ENCODE measurements around the gene HMBS.

DNA sequence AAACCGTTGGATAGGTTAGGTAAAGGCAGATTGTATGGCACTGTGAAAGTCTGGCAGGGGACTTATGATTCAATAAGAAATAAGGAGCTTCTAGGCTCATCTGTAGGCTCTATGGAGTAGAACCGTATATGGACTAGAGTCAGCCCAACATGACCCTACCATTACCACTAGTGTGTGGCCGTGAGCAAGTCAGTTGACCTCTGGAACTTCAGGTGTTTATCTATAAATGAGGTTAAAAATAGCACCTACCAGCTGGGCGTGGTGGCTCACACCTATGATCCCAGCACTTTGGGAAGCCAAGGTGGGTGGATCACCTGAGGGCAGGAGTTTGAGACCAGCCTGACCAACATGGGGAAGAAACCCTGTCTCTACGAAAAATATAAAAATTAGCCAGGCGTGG, 41.1 kb downstream of the HMBS start:
- TF ChIP-seq, protein P1, sequence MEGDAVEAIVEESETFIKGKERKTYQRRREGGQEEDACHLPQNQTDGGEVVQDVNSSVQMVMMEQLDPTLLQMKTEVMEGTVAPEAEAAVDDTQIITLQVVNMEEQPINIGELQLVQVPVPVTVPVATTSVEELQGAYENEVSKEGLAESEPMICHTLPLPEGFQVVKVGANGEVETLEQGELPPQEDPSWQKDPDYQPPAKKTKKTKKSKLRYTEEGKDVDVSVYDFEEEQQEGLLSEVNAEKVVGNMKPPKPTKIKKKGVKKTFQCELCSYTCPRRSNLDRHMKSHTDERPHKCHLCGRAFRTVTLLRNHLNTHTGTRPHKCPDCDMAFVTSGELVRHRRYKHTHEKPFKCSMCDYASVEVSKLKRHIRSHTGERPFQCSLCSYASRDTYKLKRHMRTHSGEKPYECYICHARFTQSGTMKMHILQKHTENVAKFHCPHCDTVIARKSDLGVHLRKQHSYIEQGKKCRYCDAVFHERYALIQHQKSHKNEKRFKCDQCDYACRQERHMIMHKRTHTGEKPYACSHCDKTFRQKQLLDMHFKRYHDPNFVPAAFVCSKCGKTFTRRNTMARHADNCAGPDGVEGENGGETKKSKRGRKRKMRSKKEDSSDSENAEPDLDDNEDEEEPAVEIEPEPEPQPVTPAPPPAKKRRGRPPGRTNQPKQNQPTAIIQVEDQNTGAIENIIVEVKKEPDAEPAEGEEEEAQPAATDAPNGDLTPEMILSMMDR (IDR thresholded peaks at IDR 0.05; ENCODE audit: poor library complexity) = no peak
- TF ChIP-seq EZH2 (IDR thresholded peaks at IDR 0.05; ENCODE audit: borderline replicate concordance) = no peak
